Astrocyte (in vitro differentiated cells and primary cell): ENCODE measurements around the gene SLC25A13.

ENCODE experiments used
- EZH2 ChIP-seq: IDR thresholded peaks from 2 replicates; pipeline ENCODE4 v1.6.1; 2012; ENCODE audit warnings: mild to moderate bottlenecking, low read length, inconsistent platforms; ENCODE audit not compliant: insufficient read depth
- TF ChIP-seq, protein P1 (sequence below): IDR thresholded peaks from 2 replicates; pipeline ENCODE4 v1.5.1; 2011; ENCODE audit warnings: low read depth, mild to moderate bottlenecking, inconsistent platforms, low read length, moderate library complexity; ENCODE audit not compliant: insufficient read depth

DNA sequence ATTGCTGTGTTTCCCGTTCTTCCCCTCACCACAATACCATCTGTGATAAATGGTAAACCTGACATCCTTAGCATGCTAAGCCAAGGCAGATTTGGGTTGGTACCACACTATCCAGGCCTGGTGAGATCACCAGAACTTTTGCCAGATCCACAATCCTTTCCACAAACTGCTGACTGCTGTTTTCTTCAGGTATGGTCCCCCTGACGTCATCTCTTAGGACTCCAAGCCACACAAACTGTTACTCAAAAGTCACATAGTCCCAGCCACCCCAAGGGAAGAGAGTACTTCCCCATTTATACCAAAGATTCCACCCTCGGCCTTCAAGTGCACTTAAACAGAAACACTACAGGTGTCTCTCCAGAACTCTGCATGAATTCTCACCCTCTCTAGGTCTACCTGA is 34.8 kb downstream of the SLC25A13 start:
- TF ChIP-seq, protein P1, sequence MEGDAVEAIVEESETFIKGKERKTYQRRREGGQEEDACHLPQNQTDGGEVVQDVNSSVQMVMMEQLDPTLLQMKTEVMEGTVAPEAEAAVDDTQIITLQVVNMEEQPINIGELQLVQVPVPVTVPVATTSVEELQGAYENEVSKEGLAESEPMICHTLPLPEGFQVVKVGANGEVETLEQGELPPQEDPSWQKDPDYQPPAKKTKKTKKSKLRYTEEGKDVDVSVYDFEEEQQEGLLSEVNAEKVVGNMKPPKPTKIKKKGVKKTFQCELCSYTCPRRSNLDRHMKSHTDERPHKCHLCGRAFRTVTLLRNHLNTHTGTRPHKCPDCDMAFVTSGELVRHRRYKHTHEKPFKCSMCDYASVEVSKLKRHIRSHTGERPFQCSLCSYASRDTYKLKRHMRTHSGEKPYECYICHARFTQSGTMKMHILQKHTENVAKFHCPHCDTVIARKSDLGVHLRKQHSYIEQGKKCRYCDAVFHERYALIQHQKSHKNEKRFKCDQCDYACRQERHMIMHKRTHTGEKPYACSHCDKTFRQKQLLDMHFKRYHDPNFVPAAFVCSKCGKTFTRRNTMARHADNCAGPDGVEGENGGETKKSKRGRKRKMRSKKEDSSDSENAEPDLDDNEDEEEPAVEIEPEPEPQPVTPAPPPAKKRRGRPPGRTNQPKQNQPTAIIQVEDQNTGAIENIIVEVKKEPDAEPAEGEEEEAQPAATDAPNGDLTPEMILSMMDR = no peak
- no peak for TF ChIP-seq EZH2
